GM18517 (cell line): Measurements from ENCODE around the gene PTRH1.

Source experiments
- ATAC-seq: cut with Tn5 transposase; IDR thresholded peaks from one replicate; pipeline ENCODE4 v1.9.1; 2021; ENCODE audit warnings: mild to moderate bottlenecking, moderate library complexity; ENCODE audit not compliant: unreplicated experiment

PTRH1 gene

DNA sequence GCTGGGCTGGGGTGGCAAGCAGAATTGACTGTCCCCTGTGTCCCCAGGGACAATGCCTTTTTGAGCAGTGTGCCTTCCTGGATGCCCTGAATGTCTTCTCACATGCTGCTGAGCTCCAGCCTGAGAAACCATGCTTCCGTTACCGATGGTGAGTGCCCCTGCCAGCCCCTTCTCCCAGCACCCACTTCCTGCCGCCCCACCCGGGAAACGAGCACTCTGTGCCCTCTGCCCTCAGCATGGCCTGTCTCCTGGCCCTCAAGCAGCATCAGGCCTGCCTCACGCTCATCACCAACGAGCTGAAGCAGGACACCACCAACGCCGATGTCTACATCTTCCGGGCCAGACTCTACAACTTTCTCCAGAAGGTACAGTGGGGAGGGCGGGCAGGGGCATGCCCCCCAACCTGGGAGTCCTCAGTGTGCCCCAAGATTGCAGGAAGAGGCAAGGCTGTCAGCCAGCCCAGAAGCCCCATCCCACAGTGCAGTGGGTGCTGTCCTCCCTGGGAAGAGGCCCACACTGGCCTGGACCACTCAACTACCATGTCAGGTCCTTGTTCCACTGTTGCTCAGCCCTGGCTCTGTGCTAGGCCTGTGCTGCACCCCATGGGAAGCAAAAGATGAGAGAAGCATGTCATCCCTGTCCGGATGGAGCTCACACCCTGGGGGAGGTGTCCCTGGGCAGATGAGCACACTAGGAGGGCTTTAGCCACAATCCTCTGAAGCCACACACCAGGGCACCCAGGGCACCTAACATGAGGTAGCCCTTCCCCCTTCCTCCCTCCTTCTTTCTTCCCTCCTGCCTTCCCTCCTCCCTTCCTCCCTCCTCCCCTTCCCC, 4.8 kb upstream of the PTRH1 start:
- no peak for ATAC-seq

GRCh38 chr9:127717766-127718165, 2.3 kb upstream of the PTRH1 start:
- ATAC-seq, result no peak

DNA sequence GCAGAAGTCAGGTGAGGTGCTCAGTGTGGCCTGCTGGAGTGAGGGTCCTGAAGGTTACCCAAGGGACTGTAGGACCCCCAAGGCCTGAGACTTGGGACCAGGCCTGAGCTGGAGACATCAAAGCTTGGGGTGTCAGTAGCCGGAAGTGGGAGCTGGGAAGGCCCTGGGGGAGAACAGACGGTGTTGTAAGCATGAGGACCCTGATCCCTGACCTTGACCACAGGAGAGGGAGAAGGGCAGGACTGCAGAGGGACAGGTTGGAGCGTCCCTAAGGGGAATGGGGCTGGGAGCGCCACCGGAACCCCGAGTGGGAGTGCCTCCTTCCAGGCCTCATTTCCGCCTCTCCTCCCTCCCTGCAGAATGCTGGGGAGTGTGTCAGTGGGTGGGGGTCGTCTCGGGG, 949 bp upstream of the PTRH1 start:
- ATAC-seq, result no peak

DNA sequence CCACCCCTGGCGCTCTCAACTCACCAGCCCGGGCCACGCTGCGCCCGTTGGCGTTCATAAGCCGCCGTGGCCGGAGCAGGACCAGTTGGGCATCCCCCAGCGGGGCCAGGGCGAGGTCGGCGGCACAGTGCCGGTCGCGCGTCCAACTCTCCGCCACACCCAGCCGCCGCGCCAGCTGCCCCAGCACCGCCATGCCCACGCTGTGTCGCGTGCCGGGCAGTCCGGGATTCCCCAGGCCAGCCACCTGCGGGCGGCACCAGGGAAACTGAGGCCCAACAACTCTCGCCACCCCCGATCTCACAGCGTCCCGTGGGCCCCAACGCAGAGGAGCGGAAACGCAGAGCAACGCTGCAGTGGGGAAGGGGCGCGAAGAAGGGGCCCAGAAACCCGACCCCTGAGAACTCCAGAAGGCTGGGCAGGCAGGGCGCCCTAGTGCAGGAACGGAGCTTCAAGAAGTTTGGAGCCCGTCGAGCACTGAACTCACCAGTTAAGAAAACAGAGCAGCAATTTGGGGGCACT, 453 bp downstream of the PTRH1 start:
- peak; percentile 4 for ATAC-seq

DNA sequence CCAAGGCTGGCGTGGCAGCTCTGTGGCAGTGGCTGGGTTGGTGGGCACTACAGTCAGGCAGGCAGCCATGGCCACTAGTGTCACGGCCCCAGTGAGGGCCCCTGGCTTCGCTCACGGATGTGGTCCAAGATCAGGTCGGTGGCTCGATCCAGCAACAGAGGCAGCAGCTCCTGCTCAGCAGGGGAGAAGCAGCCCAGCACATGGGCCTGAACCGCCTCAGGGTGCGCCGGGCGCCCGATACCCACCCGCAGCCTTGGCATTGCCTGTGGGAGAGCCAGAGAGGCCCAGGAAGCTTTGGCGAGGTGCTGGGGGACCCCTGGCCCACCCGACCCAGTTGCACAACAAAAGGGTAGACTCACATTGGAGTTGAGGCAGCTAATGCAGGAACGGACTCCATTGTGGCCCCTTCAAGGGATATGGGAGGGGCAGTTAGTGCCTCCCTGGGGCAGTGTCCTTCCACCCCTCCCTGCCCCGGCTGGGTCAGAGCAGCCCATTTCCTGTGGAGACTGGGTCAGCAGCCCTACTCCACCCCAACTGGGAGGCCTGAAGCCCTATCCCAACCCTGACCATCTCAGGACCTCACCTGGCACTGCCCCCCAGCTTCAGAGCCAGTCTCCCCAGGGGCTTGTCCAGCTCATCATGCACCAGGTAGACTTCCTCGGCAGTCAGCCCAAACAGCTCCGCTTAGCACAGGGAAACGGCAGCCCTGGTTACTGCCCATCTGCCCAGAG, 1.3 kb downstream of the PTRH1 start:
- ATAC-seq, result no peak

GRCh38 chr9:127712867-127713266, 2.6 kb downstream of the PTRH1 start:
- no peak for ATAC-seq

DNA sequence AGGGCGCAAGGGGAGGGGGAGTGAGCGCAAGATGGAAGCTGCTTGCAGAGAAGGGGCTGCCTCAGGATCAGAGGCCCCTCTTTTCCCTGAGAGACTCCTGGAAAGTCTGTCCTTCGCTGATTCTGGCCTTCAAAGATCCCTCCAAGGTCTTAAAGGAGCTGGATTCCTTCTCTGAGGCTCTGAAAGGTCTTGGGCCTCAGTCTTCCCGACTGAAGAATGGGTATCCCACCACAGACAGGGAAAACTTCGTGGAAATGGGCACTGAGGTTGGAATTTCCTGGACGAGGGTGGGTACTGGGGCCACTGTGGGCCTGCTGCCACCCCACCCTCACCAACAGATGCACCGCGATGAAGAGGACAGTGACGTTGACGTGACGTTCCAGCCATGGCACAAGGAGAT, 3.1 kb downstream of the PTRH1 start:
- no peak for ATAC-seq

- no peak for ATAC-seq
Measured at GRCh38 chr9:127711831-127712274, 3.6 kb downstream of the PTRH1 start.

DNA sequence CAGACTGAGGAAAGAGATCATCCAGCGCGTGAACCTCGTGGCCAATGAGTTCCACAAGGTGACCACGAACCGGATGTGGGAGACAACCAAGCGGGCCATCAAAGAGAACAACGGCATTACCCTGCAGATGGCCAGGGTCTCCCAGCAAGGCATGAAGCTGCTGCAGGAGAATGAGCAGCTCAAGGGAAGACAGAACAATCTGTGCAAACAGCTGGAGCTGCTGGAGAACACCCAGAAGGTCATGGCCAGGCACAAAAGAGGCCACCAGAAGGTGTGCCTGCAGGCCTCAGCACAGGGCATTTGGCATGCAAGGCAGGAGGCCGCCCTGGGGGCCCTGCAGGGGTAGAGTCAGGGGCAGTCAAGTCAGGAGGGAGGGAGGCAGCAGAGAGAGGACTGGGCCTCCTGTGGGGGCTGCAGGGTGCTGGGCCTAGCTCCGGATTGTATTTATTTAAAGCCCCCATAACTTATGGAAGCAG, 4.2 kb downstream of the PTRH1 start:
- ATAC-seq, result no peak

- ATAC-seq, result no peak
Measured at GRCh38 chr9:127710204-127710783, 5.2 kb downstream of the PTRH1 start.

DNA sequence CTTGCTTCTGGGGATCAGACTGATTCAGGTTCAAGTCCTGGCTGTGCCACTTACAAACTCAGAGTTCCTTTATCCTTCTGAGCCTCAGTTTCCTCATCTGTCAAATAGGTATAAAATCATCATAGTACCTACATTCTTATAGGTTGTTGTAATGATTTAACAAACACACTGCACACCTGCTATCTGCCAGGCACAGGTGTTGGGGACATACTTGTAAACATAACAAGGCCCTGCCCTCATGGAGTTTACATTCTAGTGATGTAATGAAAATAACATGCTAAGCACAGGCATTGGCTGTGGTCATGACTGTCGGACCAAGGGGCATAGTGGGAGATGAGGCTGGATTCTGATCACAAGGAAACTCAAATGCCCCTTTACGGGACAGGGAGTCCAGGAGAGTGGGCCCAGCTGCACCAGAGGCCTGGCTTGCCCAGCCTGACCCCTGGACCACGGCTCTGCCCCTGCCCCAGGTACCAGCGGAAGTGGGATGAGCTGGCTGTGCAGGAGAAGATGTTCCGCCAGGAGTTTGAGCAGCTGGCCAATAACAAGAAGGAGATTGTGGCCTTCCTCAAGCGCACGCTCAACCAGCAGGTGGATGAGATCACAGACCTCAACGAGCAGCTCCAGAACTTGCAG, 6.4 kb downstream of the PTRH1 start:
- ATAC-seq, result no peak

- ATAC-seq, result no peak
Measured at GRCh38 chr9:127707766-127708165, 7.7 kb downstream of the PTRH1 start.

DNA sequence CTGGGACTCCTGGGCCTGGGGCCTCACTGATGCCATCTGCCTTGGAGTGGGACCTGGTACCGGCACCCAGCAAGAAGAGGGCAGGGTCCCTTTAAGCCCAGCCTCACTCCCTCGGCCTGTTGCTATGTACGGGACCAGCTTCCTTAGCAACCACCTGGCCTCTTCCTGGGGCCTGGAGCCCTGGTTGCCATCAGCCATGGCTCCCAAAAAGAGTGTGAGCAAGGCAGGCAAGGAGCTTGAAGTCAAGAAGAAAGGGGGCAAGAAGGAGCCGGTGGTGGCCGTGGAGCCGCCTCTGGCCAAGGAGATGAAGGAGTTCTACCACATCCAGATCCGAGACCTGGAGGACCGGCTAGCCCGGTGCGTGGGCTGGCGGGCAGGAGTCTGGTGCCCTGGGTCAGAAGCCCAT, 8.6 kb downstream of the PTRH1 start, which contains the start of gene CFAP157:
Gene CFAP157 (plus strand): TSS at position 153 of the 406 bp plus-strand sequence. CDS start 44 bp downstream, at position 197.
- no peak for ATAC-seq

GRCh38 chr9:127705577-127706379, 9.7 kb downstream of the PTRH1 start:
- no peak for ATAC-seq

DNA sequence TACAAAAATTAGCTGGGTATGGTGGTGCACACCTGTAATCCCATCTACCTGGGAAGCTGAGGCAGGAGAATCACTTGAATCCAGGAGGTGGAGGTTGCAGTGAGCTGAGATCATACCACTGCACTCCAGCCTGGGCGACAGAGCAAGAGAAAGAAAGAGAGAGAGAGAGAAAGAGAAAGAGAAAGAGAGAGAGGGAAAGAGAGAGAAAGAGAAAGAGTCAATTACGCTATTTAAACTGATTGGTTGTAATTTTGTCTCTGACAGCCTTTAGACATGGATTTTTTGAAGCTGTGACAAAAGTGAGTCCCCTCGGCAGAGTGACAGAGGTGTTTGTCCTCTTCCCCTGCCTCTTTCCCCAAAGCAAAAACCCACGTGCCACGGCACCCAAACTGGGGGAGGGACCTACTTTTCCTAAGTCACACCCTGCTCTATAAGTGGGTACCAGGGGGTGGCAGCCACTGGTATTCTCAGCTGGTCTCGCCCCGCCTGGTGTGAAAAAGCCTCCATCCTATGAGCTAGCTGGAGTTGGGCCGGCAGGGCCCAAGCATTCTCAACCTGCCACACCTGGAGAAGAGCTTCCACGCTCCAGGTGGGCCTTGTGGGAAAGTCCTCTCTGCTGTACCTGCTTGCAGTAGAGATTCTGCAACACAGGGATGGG, 12.0 kb downstream of the PTRH1 start:
- no peak for ATAC-seq

- ATAC-seq, result no peak
Measured at GRCh38 chr9:127700594-127701255, 14.7 kb downstream of the PTRH1 start.

- ATAC-seq, result no peak
Measured at GRCh38 chr9:127700140-127700539, 15.3 kb downstream of the PTRH1 start.

DNA sequence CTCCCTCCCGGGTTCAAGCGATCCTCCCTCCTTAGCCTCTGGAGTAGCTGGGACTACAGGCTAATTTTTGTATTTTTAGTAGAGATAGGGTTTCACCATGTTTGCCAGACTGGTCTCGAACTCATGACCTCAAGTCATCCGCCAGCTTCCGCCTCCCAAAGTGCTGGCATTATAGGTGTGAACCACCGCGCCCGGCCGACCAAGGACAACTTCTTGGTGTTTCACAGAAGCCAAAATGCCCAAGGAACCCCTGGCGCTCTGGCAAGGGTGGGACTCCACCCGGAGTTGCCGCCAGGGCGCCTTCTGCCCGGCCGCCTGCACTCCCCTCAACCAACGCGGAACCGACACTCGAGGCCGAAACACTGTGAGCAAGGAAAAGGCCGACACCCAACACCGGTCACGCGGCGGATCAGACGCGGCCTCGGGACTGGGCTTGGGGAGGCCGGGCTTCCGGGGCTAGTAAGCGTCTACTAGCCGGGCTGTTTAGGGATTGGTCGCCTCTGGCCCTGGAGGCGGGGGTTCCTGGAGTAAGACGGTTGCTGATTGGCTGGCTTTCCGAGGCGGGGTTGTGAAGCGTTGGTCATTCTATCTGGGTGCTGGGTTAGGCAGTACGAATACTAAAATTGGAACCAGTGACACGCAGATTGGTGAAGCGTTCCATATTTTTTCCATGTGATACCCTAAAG, 16.3 kb downstream of the PTRH1 start:
- ATAC-seq, result peak; percentile 86
